Endothelial cell of hepatic sinusoid (primary cell): ENCODE measurements around the gene GRIP2.

Source experiments
- in situ Hi-C: cut with HindIII; loops from 2 replicates; pipeline ENCODE4 v1.10.0; 2017; ENCODE audit warnings: low sequenced_read_pairs

Gene GRIP2

DNA sequence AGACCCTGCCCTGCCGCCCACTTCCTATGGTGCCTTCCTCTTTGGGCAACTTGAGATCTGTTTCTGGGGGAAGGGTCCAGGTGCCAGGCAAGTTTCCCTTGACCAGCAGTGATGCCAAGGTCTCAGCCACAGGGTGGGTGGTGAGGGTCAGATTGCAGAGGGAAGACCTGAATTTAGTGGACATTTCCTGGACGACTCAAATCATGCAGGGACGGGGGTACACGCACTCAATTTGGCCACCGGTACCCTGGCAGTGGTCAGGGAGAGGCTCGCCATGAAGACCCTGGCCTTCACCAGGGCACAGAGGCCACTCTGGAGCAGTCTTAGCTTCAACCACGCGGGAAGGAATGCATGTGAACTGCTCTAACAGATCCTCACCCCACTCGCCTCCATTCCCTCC, 1.5 kb upstream of the GRIP2 start:
- in situ Hi-C loops = no loop called here

GRCh38 chr3:14540821-14541385, 761 bp upstream of the GRIP2 start:
- in situ Hi-C loops = no loop called here

- in situ Hi-C loops = no loop called here
These were observed 779 bp downstream of the GRIP2 start for GRCh38 chr3:14539384-14539741.

GRCh38 chr3:14538451-14539088, 1.6 kb downstream of the GRIP2 start:
- in situ Hi-C loops = no loop called here

DNA sequence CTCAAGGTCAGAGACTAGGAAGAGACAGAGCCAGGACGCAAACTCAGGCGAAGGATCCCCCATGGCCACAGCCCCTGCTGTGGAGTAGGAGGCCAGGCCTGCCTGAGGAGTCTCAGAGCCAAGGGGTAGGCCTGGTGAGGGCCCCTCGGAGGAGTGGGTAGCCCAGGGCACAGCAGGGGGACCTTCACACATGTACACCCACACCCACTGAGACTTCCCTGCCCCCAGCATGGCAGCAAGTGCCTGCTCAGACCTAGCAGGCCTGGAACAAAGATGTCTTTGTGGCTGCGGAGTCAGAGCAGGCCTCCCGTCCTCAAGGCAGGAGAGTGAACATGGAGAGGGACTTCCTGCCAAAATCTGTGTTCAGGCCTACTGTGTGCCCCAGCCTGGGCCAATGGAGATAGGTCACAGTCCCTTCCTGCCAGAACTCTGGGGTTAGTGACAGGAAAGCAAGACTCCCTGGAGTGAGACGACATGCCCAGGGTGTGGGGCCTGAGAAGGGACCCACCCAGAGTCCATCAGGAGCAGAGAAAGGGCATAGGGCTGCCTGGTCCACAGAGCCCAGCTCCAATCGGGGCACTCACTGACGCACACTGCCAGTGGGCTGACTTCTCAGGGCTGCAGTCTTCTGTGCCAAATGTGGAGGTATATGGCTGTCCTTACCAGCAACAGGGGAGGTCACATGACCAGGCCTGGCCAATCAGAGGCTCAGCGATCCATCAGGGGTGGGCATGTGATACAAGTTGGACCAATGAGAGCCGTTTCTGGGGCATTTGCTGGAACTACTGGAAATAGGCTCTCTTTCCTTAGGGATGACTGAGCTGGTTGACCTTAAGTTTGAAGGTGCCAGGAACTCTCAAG, 2.3 kb downstream of the GRIP2 start:
- in situ Hi-C loops = no loop called here

GRCh38 chr3:14536837-14537589, 3.1 kb downstream of the GRIP2 start:
- in situ Hi-C loops = no loop called here

GRCh38 chr3:14536055-14536815, 3.9 kb downstream of the GRIP2 start:
- in situ Hi-C loops = no loop called here

- in situ Hi-C loops = no loop called here
These were observed 4.5 kb downstream of the GRIP2 start for GRCh38 chr3:14535616-14536015.

DNA sequence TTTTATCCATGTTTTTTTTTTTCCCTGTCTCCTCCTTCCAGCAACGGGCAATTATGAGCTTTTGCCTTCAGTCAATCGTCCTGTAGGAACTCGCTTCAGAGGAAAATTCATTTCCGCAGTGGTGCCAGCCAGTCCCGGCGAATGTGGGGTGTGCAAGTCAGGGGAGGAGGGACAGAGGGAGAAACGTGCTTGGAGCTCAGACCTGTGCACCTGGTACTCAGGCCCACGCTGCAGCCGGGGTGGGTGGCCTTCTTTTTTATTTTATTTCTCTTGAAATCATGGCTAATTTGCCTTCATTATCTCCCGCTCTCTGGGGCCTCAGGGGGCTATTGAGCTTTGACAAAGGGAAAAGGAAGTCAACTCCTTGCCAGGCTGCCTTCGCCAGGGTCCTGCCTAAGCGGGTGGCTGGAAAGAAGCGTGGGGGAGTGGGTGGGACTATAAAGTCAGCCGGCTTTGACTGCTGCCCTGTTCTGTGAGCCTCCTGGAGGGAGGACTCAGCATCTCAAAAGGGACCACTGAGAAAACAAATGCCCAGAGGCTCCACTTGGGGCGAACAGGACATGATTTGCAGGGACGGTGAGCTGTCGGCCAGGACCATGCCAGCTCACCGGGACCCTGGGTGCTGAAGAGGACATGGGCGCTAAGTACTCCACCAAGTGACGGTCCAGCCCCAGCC, 5.5 kb downstream of the GRIP2 start:
- in situ Hi-C loops = no loop called here

DNA sequence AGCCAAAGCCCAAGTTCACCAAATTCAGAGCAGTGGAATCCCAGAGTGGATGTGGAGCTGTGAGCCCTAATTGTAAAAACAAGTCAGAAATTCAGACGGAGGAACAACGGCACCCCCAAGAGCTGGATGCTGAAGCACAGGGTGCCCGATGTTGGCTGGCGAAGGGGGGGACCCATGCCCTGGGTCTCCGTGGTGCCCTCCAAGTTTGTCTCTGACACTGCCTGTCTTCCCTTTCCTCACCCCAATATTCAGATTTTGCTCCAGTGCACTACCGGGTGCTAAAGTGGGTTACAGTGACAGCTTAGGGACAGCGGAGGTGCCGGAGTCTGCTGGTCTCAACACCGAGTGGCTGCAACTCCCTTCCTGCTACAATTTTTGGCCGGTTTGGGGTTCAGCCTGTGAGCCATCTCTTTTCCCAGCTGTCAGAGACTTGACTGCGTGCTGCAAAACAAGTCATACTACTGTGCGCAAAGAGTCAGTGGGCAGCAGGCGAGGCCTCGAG, 6.6 kb downstream of the GRIP2 start:
- in situ Hi-C loops = no loop called here

DNA sequence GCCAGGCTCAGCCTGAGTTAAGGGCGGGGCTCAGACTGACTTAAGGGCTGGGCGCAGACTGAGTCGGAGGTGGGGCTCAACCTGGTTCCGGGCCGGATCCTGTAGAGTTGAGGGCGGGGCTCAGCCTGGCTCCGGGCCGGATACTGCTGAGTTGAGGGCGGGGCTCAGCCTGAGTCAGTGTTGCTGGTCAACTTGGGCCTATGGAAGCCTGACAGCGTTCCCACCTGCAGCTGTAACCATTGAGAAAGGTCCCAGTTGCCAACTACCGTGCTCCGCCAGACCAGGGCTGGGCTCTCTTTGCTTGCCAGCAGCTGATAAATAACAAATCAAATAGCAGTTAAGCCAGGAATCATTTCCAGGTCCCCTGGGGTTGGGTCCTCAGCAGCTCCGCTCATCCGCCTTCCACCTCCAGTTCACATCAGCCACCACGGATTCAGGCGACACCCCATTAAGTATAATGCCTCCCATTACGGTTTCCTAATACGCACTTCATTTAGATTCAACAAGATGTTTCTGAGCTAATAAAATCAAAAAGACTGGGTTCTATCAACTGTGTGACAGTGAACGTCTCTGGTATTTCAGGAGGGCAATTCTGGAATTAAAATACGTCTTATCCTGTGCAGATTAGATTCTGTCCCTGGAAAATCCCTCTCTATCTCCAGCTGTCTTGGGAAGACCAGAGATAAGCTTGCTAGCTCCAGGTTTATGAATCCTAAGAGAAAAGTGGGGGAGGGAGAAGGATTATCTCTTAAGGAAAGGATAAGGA, 7.3 kb downstream of the GRIP2 start:
- in situ Hi-C loops = no loop called here

DNA sequence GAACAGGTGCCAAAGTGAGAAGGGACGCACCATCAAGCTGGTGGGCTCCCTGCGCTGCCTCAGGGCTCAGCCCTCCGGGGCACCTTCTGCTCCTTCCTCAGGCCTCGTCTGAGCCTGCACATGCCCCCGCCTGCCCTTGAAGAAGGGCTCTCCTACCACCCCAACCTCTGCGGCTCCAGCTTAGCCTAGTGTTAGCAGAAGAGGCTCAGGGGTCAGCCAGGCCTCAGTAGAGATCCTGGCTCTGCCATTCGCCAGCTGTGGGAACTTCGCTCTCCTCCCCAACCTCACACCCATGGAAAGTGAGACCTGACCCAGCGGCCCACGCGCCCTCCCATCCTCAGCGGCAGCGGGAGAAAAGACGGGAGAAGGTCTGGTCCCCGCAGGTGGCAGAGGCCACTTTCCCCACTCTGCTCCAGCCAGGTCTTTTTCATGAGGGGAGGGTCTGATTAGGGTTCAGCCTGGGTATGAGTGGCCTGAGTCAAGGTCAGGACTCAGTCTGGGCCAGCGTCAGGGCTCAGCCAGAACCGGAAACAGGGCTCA, 8.2 kb downstream of the GRIP2 start:
- in situ Hi-C loops = no loop called here

- in situ Hi-C loops = no loop called here
These were observed 12.1 kb downstream of the GRIP2 start for GRCh38 chr3:14528081-14528480.

DNA sequence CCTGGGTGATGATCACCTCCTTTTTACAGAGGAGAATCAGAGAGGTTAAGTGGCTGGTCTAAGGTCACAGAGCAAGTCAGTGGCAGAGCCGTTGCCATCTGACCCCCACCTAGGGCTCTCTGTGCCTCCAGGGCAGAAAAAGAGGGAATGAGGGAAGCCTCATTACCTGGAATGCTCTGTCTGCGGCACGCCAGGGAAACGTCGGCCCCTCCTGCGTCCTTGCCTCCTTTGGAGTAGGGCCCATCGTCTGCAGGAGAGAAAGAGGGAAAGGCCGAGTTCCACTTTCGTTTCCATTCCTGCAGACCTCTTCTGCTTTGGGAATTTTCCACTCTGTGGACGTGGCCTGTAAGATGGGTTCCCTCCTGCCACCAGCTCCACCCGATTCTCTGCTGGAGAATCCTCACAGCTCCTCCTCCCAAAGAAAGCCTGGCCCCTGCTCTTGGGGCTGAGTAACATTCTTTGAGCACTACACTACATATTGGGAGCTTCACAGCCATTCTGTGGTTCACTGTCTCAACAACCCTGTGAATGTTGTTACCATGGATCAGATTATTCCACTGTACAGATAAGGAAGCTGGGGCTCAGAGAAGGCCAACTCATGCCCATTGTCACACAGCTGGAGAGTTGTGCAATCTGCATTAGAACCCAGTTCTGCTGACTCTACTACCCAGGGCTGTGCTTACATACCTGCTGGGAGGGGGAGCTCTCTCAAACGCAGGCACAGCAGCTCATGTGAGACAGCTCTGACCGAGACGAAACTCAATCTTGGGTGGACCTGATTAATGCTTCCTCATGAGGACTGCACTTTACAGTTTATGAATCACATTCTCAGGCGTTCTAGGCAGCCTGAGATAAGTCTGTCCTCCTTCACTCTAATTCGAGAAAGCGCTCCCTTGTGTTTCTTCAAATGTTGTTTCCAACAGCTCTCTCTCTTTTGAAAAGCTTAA, 14.2 kb downstream of the GRIP2 start:
- in situ Hi-C loops = no loop called here

DNA sequence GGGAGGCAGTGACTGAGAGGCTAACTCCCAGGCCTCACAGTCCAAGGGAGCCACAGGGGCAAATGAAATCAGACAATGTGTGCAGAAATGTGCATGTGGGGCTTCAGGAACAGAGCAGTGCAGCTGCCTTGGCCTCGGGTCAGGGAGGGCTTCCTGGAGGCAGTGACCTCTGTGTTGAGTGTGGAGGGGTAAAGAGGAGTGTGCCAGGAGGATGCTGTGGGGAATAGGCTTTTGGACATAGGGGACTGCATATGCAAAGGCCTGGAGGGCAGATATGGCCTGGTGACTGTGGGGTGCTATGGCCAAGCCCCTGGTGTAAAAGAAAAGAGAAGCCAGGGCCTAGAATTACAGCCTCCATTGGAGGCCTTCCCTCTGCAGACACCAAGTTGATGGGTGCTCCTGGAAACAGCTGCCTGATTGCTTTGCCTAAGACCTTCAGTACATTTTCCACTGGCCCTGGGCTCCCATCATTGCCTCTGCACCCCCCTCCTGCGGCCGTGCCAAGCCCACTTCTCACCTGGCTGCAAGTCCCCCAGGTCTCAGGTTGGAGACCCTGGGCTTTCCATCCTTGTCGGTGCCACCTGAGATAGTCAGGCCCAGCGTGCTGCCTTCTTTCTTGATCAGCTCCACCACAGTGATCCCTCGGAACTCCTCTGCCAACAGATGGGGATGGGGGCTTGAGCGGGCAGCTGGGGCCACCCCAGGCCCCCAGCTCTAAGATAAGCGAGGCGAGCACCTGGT, 15.1 kb downstream of the GRIP2 start:
- in situ Hi-C loops = no loop called here

- in situ Hi-C loops = no loop called here
These were observed 15.8 kb downstream of the GRIP2 start for GRCh38 chr3:14524311-14524711.

DNA sequence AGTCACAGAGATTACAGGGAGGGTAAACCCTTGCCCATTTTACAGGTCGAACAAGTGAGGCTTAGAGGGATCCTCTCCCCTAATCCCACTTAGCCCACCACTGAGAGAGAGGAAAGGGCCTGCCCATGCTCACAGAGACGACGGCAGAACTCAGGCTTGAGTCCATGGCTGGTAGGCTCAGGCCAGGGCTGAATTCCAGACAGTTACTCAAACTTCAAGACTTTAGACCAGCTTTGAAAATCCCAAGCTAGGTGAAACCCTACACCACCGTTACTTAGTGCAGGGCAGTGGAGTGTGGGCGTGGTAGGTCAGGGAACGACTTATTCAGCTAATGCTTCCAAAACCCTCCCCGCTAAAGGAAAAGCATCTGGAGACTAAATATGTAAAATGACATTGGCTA, 16.4 kb downstream of the GRIP2 start:
- in situ Hi-C loops = no loop called here
